ENCODE results near the gene CADM1. TPM values are rescaled to one million over a fixed set of nuclear protein-coding genes. Genes with fewer than 3 reads are reported as not detected.

Gene CADM1
- total and polyA plus RNA-seq, 10 of the 15 experiments (the other 5 are each of a cell fraction or from before 2014, with no cell fraction given), result 0.03 to 0.48 (median 0.15) TPM; not detected in 3

DNA sequence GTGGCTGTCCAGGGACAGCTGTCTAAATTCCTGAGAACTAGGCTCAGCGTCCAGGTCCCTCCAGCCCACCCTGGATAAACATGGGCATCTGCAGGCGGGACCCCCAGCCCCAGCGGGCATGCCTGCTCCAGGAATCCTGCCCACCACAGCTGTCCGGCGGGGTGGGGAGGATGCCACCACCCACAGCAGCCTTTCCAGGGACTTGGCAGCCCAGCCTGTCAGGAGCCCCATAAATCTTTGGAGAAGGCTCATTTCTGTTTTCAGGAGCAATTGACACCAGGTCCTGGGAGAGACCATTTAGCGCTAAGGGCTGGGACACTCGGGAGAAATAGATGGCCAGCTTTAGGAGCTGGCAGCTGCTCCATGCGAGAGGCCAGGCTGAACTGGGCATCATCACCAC lies 358.9 kb downstream of the CADM1 start:
- DNase-seq (ENCODE audit: low read depth, low spot score), result no peak
- TF ChIP-seq, protein P1, sequence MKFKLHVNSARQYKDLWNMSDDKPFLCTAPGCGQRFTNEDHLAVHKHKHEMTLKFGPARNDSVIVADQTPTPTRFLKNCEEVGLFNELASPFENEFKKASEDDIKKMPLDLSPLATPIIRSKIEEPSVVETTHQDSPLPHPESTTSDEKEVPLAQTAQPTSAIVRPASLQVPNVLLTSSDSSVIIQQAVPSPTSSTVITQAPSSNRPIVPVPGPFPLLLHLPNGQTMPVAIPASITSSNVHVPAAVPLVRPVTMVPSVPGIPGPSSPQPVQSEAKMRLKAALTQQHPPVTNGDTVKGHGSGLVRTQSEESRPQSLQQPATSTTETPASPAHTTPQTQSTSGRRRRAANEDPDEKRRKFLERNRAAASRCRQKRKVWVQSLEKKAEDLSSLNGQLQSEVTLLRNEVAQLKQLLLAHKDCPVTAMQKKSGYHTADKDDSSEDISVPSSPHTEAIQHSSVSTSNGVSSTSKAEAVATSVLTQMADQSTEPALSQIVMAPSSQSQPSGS (IDR thresholded peaks at IDR 0.05; ENCODE audit: low read length), result no peak
- TF ChIP-seq PML (IDR thresholded peaks at IDR 0.05; ENCODE audit: low read length), result no peak
- no peak for TF ChIP-seq CREM (IDR thresholded peaks at IDR 0.05; ENCODE audit: low read depth)
- no peak for TF ChIP-seq HDAC6 (IDR thresholded peaks at IDR 0.05; ENCODE audit: unreplicated experiment)
- TF ChIP-seq, protein P2, sequence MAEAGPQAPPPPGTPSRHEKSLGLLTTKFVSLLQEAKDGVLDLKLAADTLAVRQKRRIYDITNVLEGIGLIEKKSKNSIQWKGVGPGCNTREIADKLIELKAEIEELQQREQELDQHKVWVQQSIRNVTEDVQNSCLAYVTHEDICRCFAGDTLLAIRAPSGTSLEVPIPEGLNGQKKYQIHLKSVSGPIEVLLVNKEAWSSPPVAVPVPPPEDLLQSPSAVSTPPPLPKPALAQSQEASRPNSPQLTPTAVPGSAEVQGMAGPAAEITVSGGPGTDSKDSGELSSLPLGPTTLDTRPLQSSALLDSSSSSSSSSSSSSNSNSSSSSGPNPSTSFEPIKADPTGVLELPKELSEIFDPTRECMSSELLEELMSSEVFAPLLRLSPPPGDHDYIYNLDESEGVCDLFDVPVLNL (IDR thresholded peaks at IDR 0.05; ENCODE audit: low read depth, low read length), result no peak
- no peak for TF ChIP-seq HCFC1 (IDR thresholded peaks at IDR 0.05; ENCODE audit: low read length)
- TF ChIP-seq MTA2 (IDR thresholded peaks at IDR 0.05; ENCODE audit: low read depth), result no peak
- no peak for TF ChIP-seq SP1 (IDR thresholded peaks at IDR 0.05; ENCODE audit: low read depth, low read length)
- TF ChIP-seq POU2F2 (IDR thresholded peaks at IDR 0.05; ENCODE audit: borderline replicate concordance, low read depth, low read length), result no peak
- TF ChIP-seq FOXK2 (IDR thresholded peaks at IDR 0.05), result no peak
- TF ChIP-seq ZNF217 (IDR thresholded peaks at IDR 0.05), result no peak
- SMC1A ChIA-PET (ENCODE audit: uncharacterized antibody, unreplicated experiment), result no interaction called here
- RAD21 ChIA-PET (ENCODE audit: unreplicated experiment), result no interaction called here
- Histone ChIP-seq H3K36me3 (ENCODE audit: control insufficient read depth in 2 of 2, insufficient read depth in 2 of 2, low read length in 1 of 2) (no peaks in the 10 kb centered on the region), H2AFZ (ENCODE audit: control insufficient read depth, low read depth, low read length) (no peak overlapping the region), H4K20me1 (ENCODE audit: control insufficient read depth, insufficient read depth) (no peaks in the 10 kb centered on the region), H3K9ac (ENCODE audit: control insufficient read depth, insufficient read depth, low read length) (no peak overlapping the region), H3K4me3 (no peak overlapping the region), H3K9me3 (replicated peaks; ENCODE audit: control insufficient read depth, insufficient read depth, low read length) (peaks cover 2% of the 10 kb centered on the region; the same call in 1 of the 3 replicates), H3K27ac (ENCODE audit: control insufficient read depth, insufficient read depth) (no peak overlapping the region), H3K79me2 (ENCODE audit: control insufficient read depth, insufficient read depth, low read length) (no peaks in the 10 kb centered on the region), H3K4me2 (ENCODE audit: control insufficient read depth, insufficient read depth) (no peak overlapping the region), H3K27me3 (replicated peaks in 1 of 2; ENCODE audit: control insufficient read depth in 2 of 2, insufficient read depth in 2 of 2, low read length in 1 of 2) (peaks cover 2% of the 10 kb centered on the region in 2 experiments; a peak in 1 of 4 replicates), H3K4me1 (ENCODE audit: control insufficient read depth, insufficient read depth, low read length) (no peaks in the 10 kb centered on the region)
- intact Hi-C loops (cut with micrococcal nuclease; ENCODE audit: unreplicated experiment), result no loop called here
- POLR2A ChIA-PET, result no interaction called here
- in situ Hi-C loops (cut with MboI), result no loop called here
- no peak for FAIRE-seq
- CTCF ChIA-PET, result no interaction called here
- 57% methylated on average over 8 of the region's 8 CpGs for WGBS (ENCODE audit: insufficient coverage, insufficient replicate concordance, low lambda C conversion rate, missing lambda C conversion rate)
- no TSS peak for BruUV-seq (replicated peaks)
- no peak for ATAC-seq
